ENCODE results near the gene SDK1. TPM values are rescaled to one million over a fixed set of nuclear protein-coding genes. Genes with fewer than 3 reads are reported as not detected.

The SDK1 gene
- total and polyA plus RNA-seq, 7 donors, result 0.31 to 2.4 (median 1.3) TPM

- DNase-seq (no peak), ATAC-seq (no peak)
- Histone ChIP-seq H3K27ac (no peak overlapping the region), H3K27me3 (ENCODE audit: insufficient read depth in 3 of 3, low read length in 2 of 3) (no peaks in the 10 kb centered on the region), H3K4me3 (no peak overlapping the region), H3K36me3 (ENCODE audit: insufficient read depth in 1 of 2, low read depth in 1 of 2) (no peaks in the 10 kb centered on the region), H3K4me1 (no peaks in the 10 kb centered on the region), H3K9me3 (no peaks in the 10 kb centered on the region)
- no peak for TF ChIP-seq CTCF (IDR thresholded peaks at IDR 0.05)
- 64 to 83% (median 81%) methylated on average over 3 of the region's 3 CpGs for WGBS, 3 donors
- intact Hi-C loops (cut with DNase I), result no loop called here
Measured at GRCh38 chr7:3569643-3570042, 268.6 kb downstream of the SDK1 start.

- H3K4me3 ChIP-seq, result no peak overlapping the region
- H3K9me3 ChIP-seq, result peaks cover 6% of the 10 kb centered on the region
- DNase-seq, result no peak
- 67 to 71% (median 68%) methylated on average over 6 of the region's 6 CpGs for WGBS, 3 donors
- H3K27ac ChIP-seq, result no peak overlapping the region
- no peak for ATAC-seq
- no peaks in the 10 kb centered on the region for H3K36me3 ChIP-seq (ENCODE audit: insufficient read depth in 1 of 2, low read depth in 1 of 2)
- intact Hi-C loops (cut with DNase I), result no loop called here
- no peaks in the 10 kb centered on the region for H3K4me1 ChIP-seq
- no peak for TF ChIP-seq CTCF (IDR thresholded peaks at IDR 0.05)
- no peaks in the 10 kb centered on the region for H3K27me3 ChIP-seq (ENCODE audit: insufficient read depth in 3 of 3, low read length in 2 of 3)
Measured at GRCh38 chr7:3573151-3573550, 272.1 kb downstream of the SDK1 start.

GRCh38 chr7:3574386-3574785 lies 273.3 kb downstream of the SDK1 start:
- 83 to 93% (median 92%) methylated on average over 9 of the region's 9 CpGs for WGBS, 3 donors
- H3K4me1 ChIP-seq, result no peaks in the 10 kb centered on the region
- intact Hi-C loops (cut with DNase I), result no loop called here
- no peaks in the 10 kb centered on the region for H3K36me3 ChIP-seq (ENCODE audit: insufficient read depth in 1 of 2, low read depth in 1 of 2)
- ATAC-seq, result no peak
- H3K27ac ChIP-seq, result no peak overlapping the region
- H3K4me3 ChIP-seq, result no peak overlapping the region
- peaks cover 9% of the 10 kb centered on the region for H3K9me3 ChIP-seq
- H3K27me3 ChIP-seq (ENCODE audit: insufficient read depth in 3 of 3, low read length in 2 of 3), result no peaks in the 10 kb centered on the region
- no peak for TF ChIP-seq CTCF (IDR thresholded peaks at IDR 0.05)
- no peak for DNase-seq

- Histone ChIP-seq H3K4me3 (no peak overlapping the region), H3K4me1 (no peaks in the 10 kb centered on the region), H3K27me3 (ENCODE audit: insufficient read depth in 3 of 3, low read length in 2 of 3) (no peaks in the 10 kb centered on the region), H3K9me3 (peaks cover 12% of the 10 kb centered on the region), H3K27ac (no peak overlapping the region), H3K36me3 (ENCODE audit: insufficient read depth in 1 of 2, low read depth in 1 of 2) (no peaks in the 10 kb centered on the region)
- DNase-seq, result no peak
- no peak for ATAC-seq
- intact Hi-C loops (cut with DNase I), result no loop called here
- WGBS, 3 donors, result 86% methylated on average over 7 of the region's 7 CpGs
- TF ChIP-seq CTCF (IDR thresholded peaks at IDR 0.05), result no peak
Measured at GRCh38 chr7:3575753-3576531, 274.9 kb downstream of the SDK1 start.

- intact Hi-C loops (cut with DNase I), result no loop called here
- DNase-seq (no peak), ATAC-seq (no peak)
- Histone ChIP-seq H3K27ac (no peak overlapping the region), H3K36me3 (ENCODE audit: insufficient read depth in 1 of 2, low read depth in 1 of 2) (no peaks in the 10 kb centered on the region), H3K9me3 (peaks cover 12% of the 10 kb centered on the region), H3K27me3 (ENCODE audit: insufficient read depth in 3 of 3, low read length in 2 of 3) (no peaks in the 10 kb centered on the region), H3K4me1 (no peaks in the 10 kb centered on the region), H3K4me3 (no peak overlapping the region)
- no peak for TF ChIP-seq CTCF (IDR thresholded peaks at IDR 0.05)
- 92 to 95% (median 94%) methylated on average over 6 of the region's 6 CpGs for WGBS, 3 donors
Measured at GRCh38 chr7:3578399-3578798, 277.3 kb downstream of the SDK1 start.

All from psoas muscle (tissue), 8 donors.